Adrenal gland (tissue), 5 donors: ENCODE measurements around the gene ZNF292.

ENCODE experiments used
- POLR2A ChIP-seq, 2 donors: fragments of 450-650 bp; IDR thresholded peaks; one replicate each; pipeline ENCODE4 v1.6.1; 2017; ENCODE audit warnings: antibody characterized with exemption in 2 of 2, mild to moderate bottlenecking in 2 of 2, moderate library complexity in 1 of 2
- TF ChIP-seq, protein P1 (sequence below), 6 experiments: fragments of 450-650 bp in 4 of 6; fragments of 200-600 bp in 2 of 6; sonication (generic) in 1 of 6; IDR thresholded peaks; 1 replicate in 5 of 6; 2 replicates in 1 of 6; pipeline versions ENCODE4 v1.5.1 to v1.8.0; 2016 to 2021; ENCODE audit warnings: antibody characterized with exemption in 6 of 6, mild to moderate bottlenecking in 2 of 6, moderate library complexity in 1 of 6
- donor health status: DM: no; HTN: no; CAD: no.

DNA sequence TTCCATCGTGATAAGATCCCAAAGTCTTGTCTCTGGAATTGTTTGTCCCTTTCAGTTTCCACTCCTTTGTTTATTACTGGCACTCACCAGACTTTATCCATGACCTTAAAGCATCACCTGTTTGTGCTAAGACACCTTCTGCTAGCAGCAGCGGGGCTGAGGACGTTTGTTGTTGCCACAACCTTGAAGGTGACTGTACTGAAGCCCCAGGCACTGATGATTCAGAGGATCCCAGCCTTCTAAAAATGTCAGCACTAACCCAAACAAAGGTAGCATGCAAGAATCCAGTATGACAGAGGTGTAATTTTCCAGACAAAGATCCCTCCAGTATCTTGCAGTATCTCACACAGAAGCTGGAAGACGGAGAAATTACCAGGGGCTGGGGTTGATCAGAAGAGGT is 138.2 kb downstream of the ZNF292 start:
- TF ChIP-seq, protein P1, sequence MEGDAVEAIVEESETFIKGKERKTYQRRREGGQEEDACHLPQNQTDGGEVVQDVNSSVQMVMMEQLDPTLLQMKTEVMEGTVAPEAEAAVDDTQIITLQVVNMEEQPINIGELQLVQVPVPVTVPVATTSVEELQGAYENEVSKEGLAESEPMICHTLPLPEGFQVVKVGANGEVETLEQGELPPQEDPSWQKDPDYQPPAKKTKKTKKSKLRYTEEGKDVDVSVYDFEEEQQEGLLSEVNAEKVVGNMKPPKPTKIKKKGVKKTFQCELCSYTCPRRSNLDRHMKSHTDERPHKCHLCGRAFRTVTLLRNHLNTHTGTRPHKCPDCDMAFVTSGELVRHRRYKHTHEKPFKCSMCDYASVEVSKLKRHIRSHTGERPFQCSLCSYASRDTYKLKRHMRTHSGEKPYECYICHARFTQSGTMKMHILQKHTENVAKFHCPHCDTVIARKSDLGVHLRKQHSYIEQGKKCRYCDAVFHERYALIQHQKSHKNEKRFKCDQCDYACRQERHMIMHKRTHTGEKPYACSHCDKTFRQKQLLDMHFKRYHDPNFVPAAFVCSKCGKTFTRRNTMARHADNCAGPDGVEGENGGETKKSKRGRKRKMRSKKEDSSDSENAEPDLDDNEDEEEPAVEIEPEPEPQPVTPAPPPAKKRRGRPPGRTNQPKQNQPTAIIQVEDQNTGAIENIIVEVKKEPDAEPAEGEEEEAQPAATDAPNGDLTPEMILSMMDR (IDR thresholded peaks at IDR 0.05): no peak
- TF ChIP-seq POLR2A (IDR thresholded peaks at IDR 0.05): no peak
